GM18505 (cell line): Measurements from ENCODE around the gene NLGN1.
"Not testable (repeated sequence)": the region's sequence is repeated elsewhere in the genome, so short reads cannot be mapped to it uniquely, and the experiment has no call there.

Source experiments
- ATAC-seq: cut with Tn5 transposase; IDR thresholded peaks from one replicate; pipeline ENCODE4 v1.9.1; 2021; ENCODE audit not compliant: unreplicated experiment
- POLR2A ChIP-seq: IDR thresholded peaks from 4 replicates; pipeline ENCODE4 v1.6.1; 2011; ENCODE audit warnings: borderline replicate concordance; ENCODE audit not compliant: insufficient read depth, insufficient read length; ENCODE audit errors: extremely low read depth

The NLGN1 gene

GRCh38 chr3:173397161-173398110, at the start of gene NLGN1:
Gene NLGN1, plus strand, starts transcription at chr3:173397744.
- ATAC-seq, result no peak
- TF ChIP-seq POLR2A, result no peak

GRCh38 chr3:173351886-173352285, 45.7 kb upstream of the NLGN1 start:
- no peak for ATAC-seq
- TF ChIP-seq POLR2A, result no peak

DNA sequence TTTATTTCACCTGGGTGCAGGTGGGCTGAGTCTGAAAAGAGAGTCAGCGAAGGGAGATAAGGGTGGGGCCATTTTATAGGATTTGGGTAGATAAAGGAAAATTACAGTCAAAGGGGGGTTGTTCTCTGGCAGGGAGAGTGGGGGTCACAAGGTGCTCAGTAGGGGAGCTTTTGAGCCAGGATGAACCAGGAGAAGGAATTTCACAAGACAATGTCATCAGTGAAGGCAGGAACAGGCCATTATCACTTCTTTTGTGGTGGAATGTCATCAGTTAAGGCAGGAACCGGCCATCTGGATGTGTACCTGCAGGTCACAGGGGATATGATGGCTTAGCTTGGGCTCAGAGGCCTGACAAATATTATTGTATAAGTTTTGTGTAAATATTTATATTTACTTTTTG, 44.4 kb upstream of the NLGN1 start:
- not testable (repeated sequence) for ATAC-seq

GRCh38 chr3:173354124-173354523, 43.4 kb upstream of the NLGN1 start:
- TF ChIP-seq POLR2A, result no peak
- no peak for ATAC-seq

- ATAC-seq, result no peak
- TF ChIP-seq POLR2A, result no peak
Observed at GRCh38 chr3:173371848-173372487, 25.6 kb upstream of the NLGN1 start.

GRCh38 chr3:173380681-173381080, 16.9 kb upstream of the NLGN1 start:
- ATAC-seq, result no peak
- TF ChIP-seq POLR2A, result no peak

DNA sequence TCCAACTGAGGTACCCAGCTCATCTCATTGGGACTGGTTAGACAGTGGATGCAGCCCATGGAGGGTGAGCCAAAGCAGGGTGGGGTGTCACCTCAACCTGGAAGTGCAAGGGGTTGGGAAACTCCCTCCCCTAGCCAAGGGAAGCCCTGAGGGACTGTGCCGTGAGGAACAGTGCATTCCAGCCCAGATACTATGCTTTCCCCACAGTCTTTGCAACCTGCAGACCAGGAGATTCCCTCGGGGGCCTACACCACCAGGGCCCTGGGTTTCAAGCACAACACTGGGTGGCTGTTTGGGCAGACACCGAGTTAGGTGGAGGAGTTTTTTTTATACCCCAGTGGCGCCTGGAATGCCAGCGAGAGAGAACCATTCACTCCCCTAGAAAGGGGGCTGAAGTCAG, 15.6 kb upstream of the NLGN1 start:
- ATAC-seq, result not testable (repeated sequence)

GRCh38 chr3:173395073-173395411, 2.5 kb upstream of the NLGN1 start:
- no peak for TF ChIP-seq POLR2A
- peak; percentile 42 for ATAC-seq

GRCh38 chr3:173395412-173396181, 1.9 kb upstream of the NLGN1 start:
- ATAC-seq, result peak; percentile 94
- TF ChIP-seq POLR2A, result no peak

DNA sequence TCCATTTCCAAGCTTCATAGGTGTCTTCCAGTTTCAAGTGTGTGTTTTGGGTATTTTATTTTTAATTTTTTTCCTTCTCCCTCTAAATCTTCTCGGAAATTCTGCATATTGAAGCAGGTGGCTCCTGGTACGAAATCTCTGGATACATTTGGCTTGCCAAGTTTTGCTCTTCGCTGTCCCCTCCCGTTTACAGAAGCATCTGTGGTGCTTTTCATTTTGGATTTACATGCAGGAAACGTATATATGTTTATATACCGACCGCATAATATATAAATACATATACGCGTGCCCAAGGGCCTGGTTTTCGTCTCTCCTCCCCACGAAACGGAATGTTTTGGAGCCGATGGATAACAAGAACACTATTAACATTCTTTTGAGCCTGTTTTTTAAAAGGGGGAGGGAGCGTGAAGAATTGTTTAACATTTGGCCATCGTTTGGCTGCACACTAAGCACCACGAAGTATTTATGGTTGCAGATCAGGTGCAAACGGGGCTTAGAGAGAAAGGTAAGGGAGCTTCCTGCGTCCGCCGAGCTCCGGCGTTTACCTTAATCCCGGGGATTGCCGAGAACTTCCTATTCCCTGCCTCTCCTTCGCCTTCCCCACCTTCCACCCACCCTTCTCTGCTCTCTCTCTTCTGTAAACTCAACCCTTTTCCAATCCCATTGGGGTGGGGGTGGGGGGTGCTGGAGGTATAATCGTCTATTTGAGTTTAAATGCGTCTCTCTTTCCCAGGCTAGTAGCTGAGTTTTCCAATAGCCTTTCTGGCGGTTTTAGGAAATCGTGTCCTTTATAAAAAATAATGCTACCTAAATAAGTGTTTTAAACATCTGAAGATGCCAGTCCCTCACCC, 1.1 kb upstream of the NLGN1 start:
- no peak for ATAC-seq
- no peak for TF ChIP-seq POLR2A

DNA sequence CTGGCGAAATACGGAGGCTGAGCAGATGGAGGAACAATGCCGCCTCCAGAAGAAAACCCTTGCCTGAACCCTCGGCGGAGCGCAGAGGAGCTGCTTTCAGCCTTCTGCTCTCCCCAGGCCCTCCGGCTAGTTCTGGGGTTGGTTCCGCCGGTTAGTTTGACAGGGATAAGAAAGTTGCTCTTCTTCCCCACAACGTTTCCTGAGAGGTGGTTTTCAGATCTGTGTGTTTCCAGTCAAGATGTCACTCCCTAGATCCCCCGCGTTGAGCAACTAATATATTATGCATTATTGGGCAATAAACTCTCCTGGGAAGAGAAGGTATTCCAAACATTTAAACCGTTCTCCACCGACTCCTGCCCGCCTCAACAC, 551 bp downstream of the NLGN1 start:
- no peak for TF ChIP-seq POLR2A
- no peak for ATAC-seq

- ATAC-seq, result no peak
- no peak for TF ChIP-seq POLR2A
Observed at GRCh38 chr3:173399044-173399443, 1.5 kb downstream of the NLGN1 start.

DNA sequence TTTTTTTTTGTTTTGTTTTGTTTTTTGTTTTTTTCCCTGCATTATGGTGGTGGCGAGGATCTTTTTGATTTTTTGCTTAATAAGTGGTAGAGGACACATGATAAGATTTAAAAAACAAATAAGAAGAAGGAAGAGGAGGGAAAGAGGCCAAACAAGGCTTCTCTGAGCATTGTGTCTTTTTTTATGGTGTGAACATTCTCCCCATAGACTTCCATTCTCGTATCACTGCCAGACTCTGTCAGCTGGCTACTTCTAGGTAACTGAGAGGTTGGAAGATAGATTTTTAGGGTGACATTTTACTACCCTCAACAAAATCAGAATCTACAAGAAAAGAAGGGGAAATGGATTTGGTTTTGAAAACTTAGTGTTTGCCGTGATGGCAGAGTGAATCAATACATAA, 3.8 kb downstream of the NLGN1 start:
- ATAC-seq, result no peak
- TF ChIP-seq POLR2A, result no peak

- TF ChIP-seq POLR2A, result no peak
- no peak for ATAC-seq
Observed at GRCh38 chr3:173402656-173403055, 5.1 kb downstream of the NLGN1 start.

GRCh38 chr3:173403376-173403775, 5.8 kb downstream of the NLGN1 start:
- no peak for TF ChIP-seq POLR2A
- no peak for ATAC-seq
